Naive thymus-derived CD4-positive, alpha-beta T cell (primary cell): ENCODE measurements around the gene VAMP7. TPM values are rescaled to one million over a fixed set of nuclear protein-coding genes. Genes with fewer than 3 reads are reported as not detected.
A peak's percentile ranks its signal among the peaks of the same experiment; 100 is the strongest.

ENCODE experiments used
- ATAC-seq: fragments of 150-1000 bp; cut with Tn5 transposase; 2 replicates; pipeline ENCODE4 v1.10.0; 2021; ENCODE audit warnings: mild to moderate bottlenecking, moderate library complexity
- CTCF ChIA-PET: fragments of 350-600 bp; sonication (Branson Sonifier 250); formaldehyde crosslinking; loops from one replicate; lab custom pipeline; 2021; ENCODE audit warnings: antibody characterized with exemption; lab: Charles Lee
- POLR2A ChIA-PET: fragments of 350-600 bp; sonication (Branson Sonifier 250); formaldehyde crosslinking; loops from one replicate; lab custom pipeline; 2021; ENCODE audit warnings: antibody characterized with exemption, inconsistent platforms; lab: Charles Lee
- DNase-seq, 9 donors: peaks; one replicate each; pipeline versions ENCODE4 v3.0.0 to v3.0.0-alpha.2; 2020 to 2022; ENCODE audit warnings: mixed read lengths in 1 of 9
- H3K27ac ChIP-seq: one replicate; pipeline ENCODE4 v1.7.0; 2013; ENCODE audit warnings: mild to moderate bottlenecking, low read depth, low read length, moderate library complexity
- H3K27me3 ChIP-seq, 2 donors: one replicate each; pipeline ENCODE4 v1.7.0; 2013; ENCODE audit warnings: low read length in 2 of 2, mild to moderate bottlenecking in 2 of 2, moderate library complexity in 2 of 2; ENCODE audit not compliant: control insufficient read depth in 2 of 2, insufficient read depth in 2 of 2
- H3K36me3 ChIP-seq, 3 experiments: 1 replicate in 2 of 3; 2 replicates in 1 of 3; pipeline ENCODE4 v1.7.0; 2013; ENCODE audit warnings: low read length in 3 of 3, mild to moderate bottlenecking in 3 of 3, moderate library complexity in 1 of 3; ENCODE audit not compliant: insufficient read depth in 3 of 3, control insufficient read depth in 2 of 3
- H3K4me1 ChIP-seq, 2 donors: one replicate each; pipeline ENCODE4 v1.7.0; 2013; ENCODE audit warnings: low read length in 2 of 2, mild to moderate bottlenecking in 2 of 2, moderate library complexity in 1 of 2; ENCODE audit not compliant: control insufficient read depth in 2 of 2, insufficient read depth in 2 of 2
- H3K4me3 ChIP-seq: 2 replicates; pipeline ENCODE4 v1.7.0; 2013; ENCODE audit warnings: mild to moderate bottlenecking, low read length
- H3K9me3 ChIP-seq, 3 experiments: 1 replicate in 2 of 3; 2 replicates in 1 of 3; pipeline ENCODE4 v1.7.0; 2013; ENCODE audit warnings: low read length in 3 of 3; ENCODE audit not compliant: control insufficient read depth in 2 of 3
- H3K27ac Mint-ChIP-seq, 9 donors: one replicate each; pipeline ENCODE4 v1.8.0; 2020 to 2022; ENCODE audit warnings: mixed read lengths in 9 of 9, mild to moderate bottlenecking in 8 of 9, moderate library complexity in 5 of 9, inconsistent platforms in 2 of 9
- H3K27me3 Mint-ChIP-seq, 5 donors: one replicate each; pipeline ENCODE4 v1.8.0; 2021 to 2022; ENCODE audit warnings: mixed read lengths in 5 of 5, mild to moderate bottlenecking in 1 of 5
- H3K36me3 Mint-ChIP-seq, 5 donors: one replicate each; pipeline ENCODE4 v1.8.0; 2020 to 2022; ENCODE audit warnings: mixed read lengths in 5 of 5, mild to moderate bottlenecking in 3 of 5, inconsistent platforms in 1 of 5
- H3K4me1 Mint-ChIP-seq, 7 donors: one replicate each; pipeline ENCODE4 v1.8.0; 2020 to 2022; ENCODE audit warnings: mixed read lengths in 7 of 7, mild to moderate bottlenecking in 3 of 7, inconsistent platforms in 1 of 7
- H3K4me3 Mint-ChIP-seq, 10 donors: one replicate each; pipeline ENCODE4 v1.8.0; 2020 to 2022; ENCODE audit warnings: mild to moderate bottlenecking in 10 of 10, mixed read lengths in 10 of 10, moderate library complexity in 6 of 10, inconsistent platforms in 2 of 10
- H3K9me3 Mint-ChIP-seq, 11 donors: one replicate each; pipeline ENCODE4 v1.8.0; 2020 to 2022; ENCODE audit warnings: mixed read lengths in 11 of 11, mild to moderate bottlenecking in 4 of 11, inconsistent platforms in 1 of 11, moderate library complexity in 1 of 11
- intact Hi-C, 2 donors: fragments of 100-400 bp; cut with micrococcal nuclease; formaldehyde crosslinking; loops; one replicate each; pipeline ENCODE4 v1.15.1; 2023
- polyA plus RNA-seq, 2 donors: library from polyadenylated mRNA; unstranded; fragments of 300-500 nt; fragmentation: Illumina TruSeq; gene quantifications; one replicate each; pipeline ENCODE4 v1.2.3, GENCODE V29; 2021
- total RNA-seq, 6 experiments: library from RNA in 5 of 6; stranded (reverse) in 5 of 6; gene quantifications; 1 replicate in 5 of 6; 2 replicates in 1 of 6; pipeline ENCODE4 v1.2.3 and lab custom pipeline; 2021 to 2026

The VAMP7 gene
- total and polyA plus RNA-seq, 7 experiments from 2014 or later: 18.5 to 61.2 (median 21.2) TPM

DNA sequence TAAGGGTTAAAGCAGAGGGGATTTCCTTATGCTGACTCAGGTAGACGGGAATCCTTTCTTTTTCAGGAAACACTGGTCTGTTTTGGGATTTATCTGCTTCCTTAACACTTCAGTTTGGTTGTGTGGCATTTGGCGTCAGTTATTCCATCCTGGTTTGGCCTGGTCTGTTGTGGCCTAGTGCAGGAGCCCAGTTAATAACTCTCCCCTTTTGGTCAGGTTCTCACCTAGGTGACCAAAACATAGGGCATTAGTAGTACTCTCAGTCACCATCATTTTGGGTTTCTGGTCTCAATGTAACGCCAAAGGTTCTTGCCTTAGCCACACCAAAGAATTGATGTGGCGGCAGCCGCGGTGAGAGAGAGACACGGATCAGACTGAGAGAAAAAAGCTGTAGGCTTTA is 76.7 kb downstream of the VAMP7 start:
- Histone ChIP-seq H3K36me3 (no peaks in the 10 kb centered on the region), H3K27me3 (no peaks in the 10 kb centered on the region), H3K27ac (no peak overlapping the region), H3K9me3 (no peaks in the 10 kb centered on the region), H3K4me3 (no peak overlapping the region), H3K4me1 (no peaks in the 10 kb centered on the region)
- POLR2A ChIA-PET: no interaction called here
- Mint-ChIP-seq H3K36me3 (peaks cover 0 to 9% (median 0%) of the 10 kb centered on the region in 5 donors), H3K4me3 (no peak overlapping the region), H3K27ac (no peak overlapping the region), H3K4me1 (no peaks in the 10 kb centered on the region), H3K27me3 (peaks cover 0 to 7% (median 4%) of the 10 kb centered on the region in 5 donors), H3K9me3 (peaks cover 0 to 7% (median under 1%) of the 10 kb centered on the region in 11 donors)
- CTCF ChIA-PET: no interaction called here
- ATAC-seq: no peak
- no peak for DNase-seq
- intact Hi-C loops: no loop called here

GRCh38 chrX:155959018-155959587 is 78.0 kb downstream of the VAMP7 start:
- H3K9me3 Mint-ChIP-seq: peaks cover 0 to 15% (median 6%) of the 10 kb centered on the region in 11 donors

GRCh38 chrX:155962906-155963305 is 81.8 kb downstream of the VAMP7 start:
- H3K4me1 Mint-ChIP-seq: peaks cover 0 to 10% (median 0%) of the 10 kb centered on the region in 7 donors
- peaks cover 0 to 2% of the 10 kb centered on the region in 2 donors for H3K27me3 ChIP-seq
- POLR2A ChIA-PET: no interaction called here
- CTCF ChIA-PET: no interaction called here
- peaks cover 0 to 5% (median 0%) of the 10 kb centered on the region in 3 experiments for H3K9me3 ChIP-seq
- intact Hi-C loops: no loop called here
- H3K27ac ChIP-seq: no peak overlapping the region
- peaks cover 4 to 27% (median 6%) of the 10 kb centered on the region in 5 donors for H3K27me3 Mint-ChIP-seq
- no peak overlapping the region for H3K4me3 Mint-ChIP-seq
- H3K27ac Mint-ChIP-seq: peak overlapping the region in 1 of 9 donors; percentile 20
- DNase-seq: no peak
- no peak overlapping the region for H3K4me3 ChIP-seq
- H3K36me3 ChIP-seq: no peaks in the 10 kb centered on the region
- no peak for ATAC-seq
- H3K9me3 Mint-ChIP-seq: peaks cover 0 to 29% (median 10%) of the 10 kb centered on the region in 11 donors
- peaks cover 0 to 5% (median 0%) of the 10 kb centered on the region in 5 donors for H3K36me3 Mint-ChIP-seq
- H3K4me1 ChIP-seq: no peaks in the 10 kb centered on the region

More at GRCh38 chrX:155959018-155959587, 78.0 kb downstream of the VAMP7 start:
- CTCF ChIA-PET: no interaction called here
- Mint-ChIP-seq H3K36me3 (peaks cover 0 to 5% (median 0%) of the 10 kb centered on the region in 5 donors), H3K4me1 (no peaks in the 10 kb centered on the region), H3K4me3 (no peak overlapping the region), H3K27ac (no peak overlapping the region), H3K27me3 (peaks cover 0 to 11% (median 4%) of the 10 kb centered on the region in 5 donors)
- H3K27me3 ChIP-seq: no peaks in the 10 kb centered on the region
- no peaks in the 10 kb centered on the region for H3K4me1 ChIP-seq
- H3K9me3 ChIP-seq: peaks cover 0 to 5% (median 0%) of the 10 kb centered on the region in 3 experiments
- ATAC-seq (no peak), DNase-seq (no peak)
- H3K4me3 ChIP-seq: no peak overlapping the region
- H3K36me3 ChIP-seq: no peaks in the 10 kb centered on the region
- POLR2A ChIA-PET: no interaction called here
- no peak overlapping the region for H3K27ac ChIP-seq
- intact Hi-C loops: no loop called here

- peaks cover 7 to 50% (median 22%) of the 10 kb centered on the region in 11 donors for H3K9me3 Mint-ChIP-seq
- DNase-seq: peak in 2 of 9 donors; percentile 2 to 29
- ChIA-PET CTCF (no interaction called here), POLR2A (no interaction called here)
- Histone ChIP-seq H3K9me3 (peaks cover 0 to 12% (median 0%) of the 10 kb centered on the region in 3 experiments), H3K4me3 (no peak overlapping the region), H3K27ac (no peak overlapping the region), H3K36me3 (no peaks in the 10 kb centered on the region), H3K4me1 (no peaks in the 10 kb centered on the region), H3K27me3 (peaks cover 0 to 2% of the 10 kb centered on the region in 2 donors)
- no peak overlapping the region for H3K4me3 Mint-ChIP-seq
- peaks cover 0 to 8% (median 0%) of the 10 kb centered on the region in 5 donors for H3K36me3 Mint-ChIP-seq
- H3K4me1 Mint-ChIP-seq: peaks cover 0 to 23% (median 0%) of the 10 kb centered on the region in 7 donors
- intact Hi-C loops: loop anchor here in 1 of 2 donors (1.0 kb wide), 1 partner anchor 30 kb away; the partner anchor contains the start of gene IL9R
- no peak overlapping the region for H3K27ac Mint-ChIP-seq
- H3K27me3 Mint-ChIP-seq: peaks cover 6 to 52% (median 28%) of the 10 kb centered on the region in 5 donors
- peak; percentile 49 for ATAC-seq
These were observed 85.7 kb downstream of the VAMP7 start for GRCh38 chrX:155966876-155967275.

DNA sequence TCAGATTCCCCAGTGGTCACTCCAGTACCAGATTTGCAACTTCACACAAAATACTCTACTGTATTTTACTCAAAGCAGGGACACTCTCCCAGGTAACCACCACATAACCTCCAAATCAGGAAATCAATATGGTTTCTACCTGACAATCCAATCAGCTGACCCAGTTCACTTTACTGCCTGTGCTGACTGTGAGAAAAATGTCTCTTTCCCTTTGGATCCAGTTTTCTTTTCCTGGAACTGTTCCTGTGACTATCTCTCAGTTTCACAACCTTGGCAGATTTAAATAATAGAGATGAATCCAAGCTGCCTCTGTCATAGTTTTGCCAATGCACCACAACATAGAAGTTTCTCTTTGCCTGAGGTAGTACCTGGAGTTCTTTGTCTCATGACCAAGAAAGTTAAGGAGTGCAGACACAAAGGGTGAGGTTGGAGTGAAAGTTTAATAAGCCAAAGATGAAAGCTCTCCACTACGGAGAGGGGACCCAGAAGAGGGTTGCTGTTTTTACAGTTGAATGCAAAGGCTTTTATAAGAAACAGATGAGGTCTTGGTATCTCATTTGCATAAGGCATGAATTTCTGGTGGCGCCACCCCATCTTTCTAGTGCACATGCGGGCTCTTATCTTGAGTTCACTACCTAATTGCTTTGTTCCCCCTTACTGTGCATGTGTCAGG is 86.6 kb downstream of the VAMP7 start:
- H3K27ac ChIP-seq: no peak overlapping the region
- ChIA-PET POLR2A (no interaction called here), CTCF (no interaction called here)
- Mint-ChIP-seq H3K4me3 (no peak overlapping the region), H3K27ac (peak overlapping the region in 1 of 9 donors; percentile 20), H3K4me1 (peaks cover 0 to 23% (median 0%) of the 10 kb centered on the region in 7 donors), H3K27me3 (peaks cover 2 to 51% (median 21%) of the 10 kb centered on the region in 5 donors), H3K9me3 (peaks cover 7 to 45% (median 22%) of the 10 kb centered on the region in 11 donors), H3K36me3 (peaks cover 0 to 8% (median 0%) of the 10 kb centered on the region in 5 donors)
- peaks cover 0 to 12% (median 0%) of the 10 kb centered on the region in 3 experiments for H3K9me3 ChIP-seq
- DNase-seq: no peak
- H3K4me1 ChIP-seq: no peaks in the 10 kb centered on the region
- peaks cover 0 to 2% of the 10 kb centered on the region in 2 donors for H3K27me3 ChIP-seq
- intact Hi-C loops: loop anchor here in 1 of 2 donors (1.0 kb wide), 1 partner anchor 30 kb away; the partner anchor contains the start of gene IL9R
- H3K4me3 ChIP-seq: no peak overlapping the region
- no peaks in the 10 kb centered on the region for H3K36me3 ChIP-seq
- no peak for ATAC-seq

GRCh38 chrX:155968326-155968661 is 87.1 kb downstream of the VAMP7 start:
- Histone ChIP-seq H3K36me3 (no peaks in the 10 kb centered on the region), H3K27ac (no peak overlapping the region), H3K4me1 (no peaks in the 10 kb centered on the region), H3K27me3 (peaks cover 0 to 2% of the 10 kb centered on the region in 2 donors), H3K4me3 (no peak overlapping the region), H3K9me3 (peaks cover 0 to 12% (median 0%) of the 10 kb centered on the region in 3 experiments)
- intact Hi-C loops: no loop called here
- no peak for ATAC-seq
- H3K9me3 Mint-ChIP-seq: peaks cover 7 to 42% (median 20%) of the 10 kb centered on the region in 11 donors
- H3K27me3 Mint-ChIP-seq: peaks cover 2 to 51% (median 21%) of the 10 kb centered on the region in 5 donors
- peaks cover 0 to 8% (median 0%) of the 10 kb centered on the region in 5 donors for H3K36me3 Mint-ChIP-seq
- H3K27ac Mint-ChIP-seq: peak overlapping the region in 1 of 9 donors; percentile 46
- DNase-seq: no peak
- H3K4me1 Mint-ChIP-seq: peaks cover 0 to 23% (median 0%) of the 10 kb centered on the region in 7 donors
- H3K4me3 Mint-ChIP-seq: no peak overlapping the region
- CTCF ChIA-PET: no interaction called here
- POLR2A ChIA-PET: no interaction called here
